ENCODE data around the gene PCNT. TPM values are rescaled to one million over a fixed set of nuclear protein-coding genes. Genes with fewer than 3 reads are reported as not detected.
"Not testable (repeated sequence)": the region's sequence is repeated elsewhere in the genome, so short reads cannot be mapped to it uniquely, and the experiment has no call there.

PCNT gene
- total RNA-seq, 1 donor from 2014 or later, result 39.9 TPM

GRCh38 chr21:46402421-46402820, 78.5 kb downstream of the PCNT start:
- Histone ChIP-seq H3K27ac (no peak overlapping the region), H3K9me3 (no peaks in the 10 kb centered on the region), H3K36me3 (peaks cover 23 to 62% of the 10 kb centered on the region in 2 donors), H3K4me3 (no peak overlapping the region), H3K4me1 (no peaks in the 10 kb centered on the region), H3K27me3 (no peaks in the 10 kb centered on the region)
- intact Hi-C loops (cut with DNase I), result no loop called here
- DNase-seq (ENCODE audit: low spot score in 2 of 2), result no peak
- TF ChIP-seq CTCF (IDR thresholded peaks at IDR 0.05), result no peak

DNA sequence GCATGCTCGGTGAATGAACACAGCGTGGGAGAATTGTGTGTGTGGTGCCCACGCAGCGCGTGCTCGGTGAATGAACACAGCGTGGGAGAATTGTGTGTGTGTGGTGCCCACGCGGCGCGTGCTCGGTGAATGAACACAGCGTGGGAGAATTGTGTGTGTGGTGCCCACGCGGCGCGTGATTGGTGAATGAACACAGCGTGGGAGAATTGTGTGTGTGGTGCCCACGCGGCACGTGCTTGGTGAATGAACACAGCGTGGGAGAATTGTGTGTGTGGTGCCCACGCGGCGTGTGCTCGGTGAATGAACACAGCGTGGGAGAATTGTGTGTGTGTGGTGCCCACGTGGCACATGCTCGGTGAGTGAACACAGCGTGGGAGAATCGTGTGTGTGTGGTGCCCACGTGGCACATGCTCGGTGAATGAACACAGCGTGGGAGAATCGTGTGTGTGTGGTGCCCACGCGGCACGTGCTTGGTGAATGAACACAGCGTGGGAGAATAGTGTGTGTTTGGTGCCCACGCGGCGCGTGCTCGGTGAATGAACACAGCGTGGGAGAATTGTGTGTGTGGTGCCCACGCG, 79.4 kb downstream of the PCNT start:
- H3K27ac ChIP-seq; DNase-seq (ENCODE audit: low spot score in 2 of 2); H3K4me3 ChIP-seq; intact Hi-C loops (cut with DNase I); H3K27me3 ChIP-seq; H3K4me1 ChIP-seq; H3K9me3 ChIP-seq: not testable (repeated sequence)
- peaks cover 14 to 53% of the 10 kb centered on the region in 2 donors for H3K36me3 ChIP-seq

- no peak for TF ChIP-seq CTCF (IDR thresholded peaks at IDR 0.05)
Measured at GRCh38 chr21:46404306-46404705, 80.3 kb downstream of the PCNT start.

GRCh38 chr21:46406001-46406400, 82.0 kb downstream of the PCNT start:
- Histone ChIP-seq H3K27ac (no peak overlapping the region), H3K36me3 (peaks cover 12 to 46% of the 10 kb centered on the region in 2 donors), H3K27me3 (no peaks in the 10 kb centered on the region), H3K9me3 (no peaks in the 10 kb centered on the region), H3K4me3 (no peak overlapping the region), H3K4me1 (no peaks in the 10 kb centered on the region)
- no peak for DNase-seq (ENCODE audit: low spot score in 2 of 2)
- no peak for TF ChIP-seq CTCF (IDR thresholded peaks at IDR 0.05)
- intact Hi-C loops (cut with DNase I), result no loop called here

More at GRCh38 chr21:46404306-46404705, 80.3 kb downstream of the PCNT start:
- H3K9me3 ChIP-seq, result no peaks in the 10 kb centered on the region
- no peak overlapping the region for H3K4me3 ChIP-seq
- DNase-seq (ENCODE audit: low spot score in 2 of 2), result no peak
- H3K4me1 ChIP-seq, result no peaks in the 10 kb centered on the region
- H3K27ac ChIP-seq, result no peak overlapping the region
- peaks cover 12 to 46% of the 10 kb centered on the region in 2 donors for H3K36me3 ChIP-seq
- no peaks in the 10 kb centered on the region for H3K27me3 ChIP-seq
- intact Hi-C loops (cut with DNase I), result no loop called here

GRCh38 chr21:46409641-46410406, 85.9 kb downstream of the PCNT start:
- intact Hi-C loops (cut with DNase I), result no loop called here
- no peak for DNase-seq (ENCODE audit: low spot score in 2 of 2)
- H3K36me3 ChIP-seq, result peaks cover 12 to 36% of the 10 kb centered on the region in 2 donors

More at GRCh38 chr21:46409641-46410406, 85.9 kb downstream of the PCNT start:
- Histone ChIP-seq H3K4me3 (no peak overlapping the region), H3K4me1 (no peaks in the 10 kb centered on the region), H3K27ac (no peak overlapping the region), H3K27me3 (no peaks in the 10 kb centered on the region), H3K9me3 (no peaks in the 10 kb centered on the region)
- TF ChIP-seq CTCF (IDR thresholded peaks at IDR 0.05), result no peak

All from ascending aorta (tissue), 2 donors.